Ovary (tissue), 3 donors: ENCODE results near the gene STAP1.

Source experiments
- CTCF ChIP-seq, 3 donors: fragments of 450-650 bp in 2 of 3; fragments of 200-600 bp in 1 of 3; IDR thresholded peaks; one replicate each; pipeline versions ENCODE4 v1.5.1 to v1.8.0; 2016 to 2022; ENCODE audit warnings: antibody characterized with exemption in 3 of 3, mild to moderate bottlenecking in 1 of 3
- POLR2A ChIP-seq: fragments of 450-650 bp; IDR thresholded peaks from one replicate; pipeline ENCODE4 v1.6.1; 2017; ENCODE audit warnings: antibody characterized with exemption, mild to moderate bottlenecking, moderate library complexity
- donor health status: DM: no; HTN: no; CAD: no.

GRCh38 chr4:67634741-67635140, 76.2 kb downstream of the STAP1 start:
- TF ChIP-seq CTCF (IDR thresholded peaks at IDR 0.05), result no peak
- no peak for TF ChIP-seq POLR2A
